Fibroblast of skin of scalp (primary cell): ENCODE measurements around the gene GTPBP2.
"Not testable (repeated sequence)": the region's sequence is repeated elsewhere in the genome, so short reads cannot be mapped to it uniquely, and the experiment has no call there.

ENCODE experiments used
- DNase-seq: peaks from one replicate; pipeline ENCODE4 v3.0.0-alpha.2; 2013

Gene GTPBP2

DNA sequence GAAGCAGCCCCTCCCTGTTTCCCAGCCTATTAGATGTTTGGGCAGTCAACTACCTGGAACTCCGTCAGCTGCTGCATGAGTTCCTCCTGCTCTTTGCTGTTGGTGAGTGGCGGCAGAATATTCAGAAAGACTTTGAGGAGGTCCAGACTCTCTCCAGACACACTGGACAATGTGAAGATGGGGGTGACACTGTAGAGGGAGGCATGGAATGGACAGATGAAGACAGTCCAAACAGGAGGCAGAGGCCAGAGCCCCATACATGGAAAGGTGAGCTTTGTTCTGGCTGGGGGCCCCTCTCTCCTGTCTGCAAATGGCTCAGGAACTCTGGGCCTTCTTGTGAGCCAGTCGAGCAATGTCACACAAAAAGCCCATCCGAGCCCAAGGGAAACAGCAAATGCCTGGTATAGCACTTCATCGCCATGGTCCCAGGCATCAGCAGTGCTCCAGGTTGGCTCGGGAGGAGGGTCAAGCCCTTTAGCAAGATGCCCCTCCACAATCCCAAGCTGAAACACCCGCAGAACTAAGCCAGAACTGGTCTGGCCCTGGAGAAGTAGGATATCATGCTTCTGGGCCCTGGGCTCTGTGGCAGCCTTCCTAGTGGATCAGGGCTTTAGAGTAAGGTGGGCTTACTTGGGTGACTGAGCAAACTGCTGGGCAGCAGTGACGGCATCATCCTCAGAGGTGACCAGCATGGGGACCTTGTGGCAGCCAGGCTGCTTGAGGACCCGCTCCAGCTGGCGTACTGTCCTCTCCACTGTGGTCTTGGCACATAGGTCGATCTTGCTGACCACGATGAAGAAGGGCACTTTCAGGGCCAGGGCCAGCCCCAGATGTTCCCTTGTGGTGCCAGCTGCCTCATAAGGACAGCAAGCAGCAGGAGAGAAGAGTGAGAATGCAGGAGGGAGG lies 4.9 kb downstream of the GTPBP2 start:
- no peak for DNase-seq

DNA sequence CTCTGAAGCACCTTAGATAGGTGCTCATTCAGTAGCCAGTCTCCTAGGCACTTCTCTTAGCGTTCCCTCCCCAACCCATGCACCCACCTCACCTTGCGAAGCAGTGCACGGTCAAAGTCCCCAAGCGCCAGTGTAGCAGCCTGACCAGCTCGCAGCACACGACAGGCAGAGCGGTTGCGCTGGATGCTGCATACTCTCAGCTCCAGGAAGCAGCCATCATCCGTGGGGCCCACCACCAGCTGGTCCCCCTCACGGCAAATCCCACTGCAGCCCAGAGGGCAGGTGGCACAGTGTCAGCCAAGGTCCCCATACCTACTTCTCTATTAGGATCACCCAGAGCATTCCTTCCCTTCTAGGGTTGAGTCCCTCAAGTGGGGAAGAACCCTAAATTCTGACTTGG lies 6.5 kb downstream of the GTPBP2 start:
- no peak for DNase-seq

DNA sequence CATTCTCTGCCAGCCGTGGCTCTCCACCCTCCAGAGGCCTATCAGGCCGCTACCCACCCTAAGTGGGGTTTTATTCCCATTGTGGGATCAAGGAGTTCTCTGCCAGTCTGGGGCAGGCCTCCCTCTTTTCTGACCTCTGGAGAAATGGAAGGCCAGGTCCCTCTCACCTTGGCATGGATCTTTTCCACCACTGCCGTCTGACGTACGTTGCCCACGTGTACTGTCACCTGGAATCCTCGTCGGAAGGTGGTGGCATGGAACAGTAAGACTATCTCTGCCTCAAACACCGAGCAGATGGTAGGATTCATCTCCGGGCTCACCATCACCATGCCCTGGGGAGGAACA lies 7.3 kb downstream of the GTPBP2 start:
- no peak for DNase-seq

DNA sequence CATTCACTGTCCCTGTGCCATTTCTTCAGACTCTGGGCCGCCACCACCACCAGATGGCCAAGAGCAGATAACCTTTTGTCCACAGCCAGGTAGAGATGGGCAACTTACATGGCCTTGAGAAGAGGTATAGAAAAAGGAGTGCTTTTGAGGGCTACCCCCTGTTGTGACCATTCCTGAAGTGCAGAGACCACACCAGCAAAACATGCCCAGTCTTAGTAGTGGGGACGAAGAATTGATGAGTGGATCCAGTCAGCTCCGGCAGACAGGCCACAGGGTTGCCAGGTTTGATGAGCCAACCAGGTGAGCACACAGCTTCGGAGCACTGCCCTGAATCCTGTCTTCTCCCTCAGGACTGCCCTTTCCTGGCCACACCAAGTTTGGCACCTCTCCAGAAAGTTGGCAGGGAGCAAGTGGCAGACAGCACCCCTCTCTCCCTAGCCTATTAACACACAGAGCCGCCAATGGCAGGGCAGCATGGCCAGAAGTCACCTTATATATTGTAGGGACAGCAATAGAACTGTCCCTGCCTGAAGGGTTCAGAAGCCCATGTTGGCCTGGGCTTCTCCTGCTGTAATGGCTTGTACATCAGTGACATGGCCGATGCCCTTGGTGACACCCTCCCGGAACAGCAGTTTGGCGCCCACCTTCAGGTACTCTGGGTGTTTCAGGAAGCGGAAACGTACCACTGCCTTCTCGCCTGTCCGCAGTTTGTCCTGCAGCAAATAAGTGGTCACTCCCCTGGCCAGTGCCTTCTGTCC lies 7.8 kb downstream of the GTPBP2 start:
- DNase-seq: no peak

DNA sequence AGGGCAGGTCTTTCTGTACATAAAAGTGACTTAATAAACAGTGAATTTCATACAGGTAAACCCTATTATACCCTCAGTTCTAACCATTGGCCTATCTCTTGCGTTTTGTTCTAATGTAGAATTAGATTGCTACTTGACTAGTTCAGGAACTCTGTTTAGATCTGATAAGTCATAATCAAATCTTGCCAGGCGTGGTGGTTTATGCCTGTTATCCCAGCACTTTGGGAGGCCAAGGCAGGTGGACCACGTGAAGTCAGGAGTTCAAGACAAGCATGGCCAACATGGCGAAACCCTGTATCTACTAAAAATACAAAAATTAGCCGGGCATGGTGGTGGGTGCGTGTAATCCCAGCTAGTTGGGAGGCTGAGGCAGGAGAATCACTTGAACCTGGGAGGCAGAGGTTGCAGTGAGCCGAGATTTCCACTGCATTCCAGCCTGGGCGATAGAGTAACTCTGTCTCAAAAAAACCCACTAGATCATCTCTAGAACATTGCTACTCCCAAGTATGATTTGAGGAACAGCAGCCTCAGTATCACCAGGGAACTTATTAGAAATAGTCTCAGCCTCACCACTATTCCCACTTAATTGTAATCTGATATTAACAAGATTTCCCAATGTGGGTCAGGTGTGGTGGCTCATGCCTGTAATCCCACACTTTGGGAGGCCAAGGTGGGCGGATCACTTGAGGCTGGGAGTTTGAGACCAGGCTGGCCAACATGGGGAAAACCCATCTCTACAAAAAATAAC lies 12.2 kb downstream of the GTPBP2 start:
- no peak for DNase-seq

DNA sequence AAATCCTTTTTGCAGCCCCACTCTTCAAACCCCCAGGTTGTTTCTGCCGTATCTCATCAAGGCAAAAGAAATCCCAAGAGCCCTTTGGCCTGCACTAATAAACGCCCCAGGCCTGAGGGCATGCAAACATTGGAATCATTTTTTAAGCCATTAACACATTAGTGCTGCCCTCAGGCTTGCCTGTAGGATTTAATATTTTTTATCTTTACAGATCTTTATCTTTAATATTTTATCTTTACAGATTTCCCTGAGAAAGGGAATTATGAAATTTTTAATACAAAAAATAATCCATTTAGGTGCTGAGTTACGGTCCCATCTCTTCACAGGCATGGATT lies 14.7 kb downstream of the GTPBP2 start:
- no peak for DNase-seq

DNA sequence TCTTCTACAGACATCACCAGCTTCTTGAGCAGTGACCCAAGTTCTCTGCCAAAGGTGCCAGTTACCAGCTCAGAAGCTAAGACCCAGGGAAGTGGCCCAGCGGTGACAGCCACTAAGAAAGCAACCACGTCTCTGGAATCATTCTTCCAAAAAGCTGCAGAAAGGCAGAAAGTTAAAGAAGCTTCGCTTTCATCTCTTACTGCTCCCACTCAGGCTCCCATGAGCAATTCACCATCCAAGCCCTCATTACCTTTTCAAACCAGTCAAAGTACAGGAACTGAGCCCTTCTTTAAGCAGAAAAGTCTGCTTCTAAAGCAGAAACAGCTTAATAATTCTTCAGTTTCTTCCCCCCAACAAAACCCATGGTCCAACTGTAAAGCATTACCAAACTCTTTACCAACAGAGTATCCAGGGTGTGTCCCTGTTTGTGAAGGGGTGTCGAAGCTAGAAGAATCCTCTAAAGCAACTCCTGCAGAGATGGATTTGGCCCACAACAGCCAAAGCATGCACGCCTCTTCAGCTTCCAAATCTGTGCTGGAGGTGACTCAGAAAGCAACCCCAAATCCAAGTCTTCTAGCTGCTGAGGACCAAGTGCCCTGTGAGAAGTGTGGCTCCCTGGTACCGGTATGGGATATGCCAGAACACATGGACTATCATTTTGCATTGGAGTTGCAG lies 15.2 kb downstream of the GTPBP2 start:
- no peak for DNase-seq

DNA sequence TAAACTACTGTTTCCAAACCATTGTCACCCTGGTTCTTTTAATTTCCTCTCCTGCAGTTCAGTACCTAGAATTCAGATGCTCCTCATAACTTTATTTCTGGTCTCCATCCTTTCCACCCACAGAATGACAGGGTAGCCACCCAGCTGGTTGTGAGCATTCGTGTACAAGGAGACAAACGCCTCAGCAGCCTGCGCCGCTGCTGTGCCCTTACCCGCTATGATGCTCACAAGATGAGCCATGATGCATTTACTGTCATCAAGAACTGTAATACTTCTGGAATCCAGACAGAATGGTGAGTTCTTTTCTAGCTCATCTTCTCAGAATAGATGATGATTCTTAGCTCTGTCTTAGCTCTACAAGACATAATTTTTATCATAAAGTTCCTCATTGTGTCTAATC lies 18.6 kb downstream of the GTPBP2 start:
- no peak for DNase-seq

DNA sequence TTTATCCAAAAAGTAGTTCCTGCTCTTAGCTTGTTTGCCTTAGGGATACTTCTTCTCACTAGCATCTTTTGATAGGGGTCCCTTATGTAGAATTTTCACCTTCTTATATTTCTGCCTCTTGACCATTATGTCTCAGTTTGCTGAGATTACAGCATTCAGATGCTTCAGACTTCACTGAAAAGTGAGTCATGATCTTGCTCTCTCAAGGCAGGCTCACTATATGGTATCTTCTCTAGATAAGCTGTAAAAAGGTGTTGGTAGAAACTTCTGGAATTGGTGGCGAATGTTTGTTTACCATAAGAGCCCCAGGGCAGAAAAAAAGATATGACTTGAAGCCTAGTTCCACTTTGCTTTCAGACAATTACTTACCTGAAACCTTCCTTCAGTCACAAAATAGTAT lies 19.7 kb downstream of the GTPBP2 start:
- DNase-seq: no peak

DNA sequence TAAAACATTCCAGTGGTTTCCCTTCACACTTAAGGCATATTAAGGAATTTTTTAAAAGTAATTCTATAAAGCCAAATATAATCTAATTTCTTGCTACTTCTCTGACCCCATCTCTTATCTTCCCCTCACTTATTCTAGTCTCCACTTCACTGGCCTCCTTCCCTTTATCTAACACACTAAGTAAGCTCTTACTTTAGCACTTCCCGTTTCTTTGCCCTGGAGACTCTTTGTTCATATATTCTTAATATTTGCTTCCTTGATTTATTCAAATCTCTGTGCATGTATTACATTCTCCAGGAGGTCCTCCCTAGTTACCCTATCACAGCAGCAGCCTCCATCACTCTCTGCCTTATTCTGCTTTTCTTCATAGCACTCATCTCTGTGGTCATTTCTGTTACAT lies 20.3 kb downstream of the GTPBP2 start:
- DNase-seq: no peak

DNA sequence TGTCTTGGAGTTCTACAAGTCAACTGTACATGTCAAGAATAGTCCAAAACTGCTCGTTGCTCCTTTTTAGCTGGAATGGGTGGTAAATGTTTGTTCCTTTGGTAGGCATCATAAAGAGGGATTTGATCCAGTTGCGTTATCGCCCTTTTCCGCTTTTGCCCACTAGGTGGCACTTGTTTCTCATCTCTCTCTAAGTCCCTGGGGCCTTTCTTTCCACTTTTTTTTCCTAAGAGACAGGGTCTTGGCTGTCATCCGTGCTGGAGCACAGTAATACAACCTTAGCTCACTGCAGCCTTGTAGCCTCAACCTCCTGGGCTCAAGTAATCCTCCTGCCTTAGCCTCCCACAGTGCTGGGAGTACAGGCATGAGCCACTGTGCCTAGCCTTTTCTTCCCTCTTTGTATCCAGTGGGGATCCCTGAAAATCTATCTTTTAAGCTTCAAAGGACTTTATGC lies 20.7 kb downstream of the GTPBP2 start:
- peak; percentile 81 for DNase-seq

DNA sequence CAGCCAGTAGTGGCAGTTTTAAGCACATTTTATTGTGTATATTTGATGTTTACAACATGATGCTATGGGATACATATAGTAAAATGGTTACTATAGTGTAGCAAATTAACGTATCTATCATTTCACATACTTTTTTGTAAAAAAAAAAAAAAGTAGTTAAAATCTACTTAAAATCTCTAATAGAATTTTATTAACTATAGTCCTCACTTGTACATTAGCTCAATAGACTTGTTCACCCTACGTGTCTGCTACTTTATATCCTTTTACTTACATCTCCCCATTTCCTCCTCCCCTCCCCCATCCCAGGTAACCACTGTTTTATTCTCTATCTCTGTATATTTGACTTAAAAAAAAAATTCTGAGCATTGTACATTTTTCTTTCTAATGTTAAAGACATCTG lies 23.0 kb downstream of the GTPBP2 start:
- DNase-seq: no peak

DNA sequence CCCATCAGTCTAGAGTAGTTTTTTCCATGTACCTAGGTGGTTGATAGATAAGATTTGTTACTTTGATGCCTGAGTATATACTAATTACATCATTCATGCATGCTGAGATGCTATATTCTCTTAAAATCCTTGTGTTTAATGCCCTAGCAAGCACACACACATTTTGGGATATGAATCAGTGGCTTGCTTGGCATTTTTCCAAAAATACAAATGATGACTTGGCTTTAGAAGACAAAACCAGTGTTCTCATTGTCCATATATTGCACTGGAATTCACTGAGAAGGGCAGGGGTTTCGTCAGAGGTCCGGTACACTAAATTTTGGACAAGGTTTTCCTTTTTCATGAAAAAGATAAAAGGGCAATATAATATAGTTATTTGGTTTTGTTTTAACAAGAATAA lies 24.9 kb downstream of the GTPBP2 start:
- peak; percentile 78 for DNase-seq

DNA sequence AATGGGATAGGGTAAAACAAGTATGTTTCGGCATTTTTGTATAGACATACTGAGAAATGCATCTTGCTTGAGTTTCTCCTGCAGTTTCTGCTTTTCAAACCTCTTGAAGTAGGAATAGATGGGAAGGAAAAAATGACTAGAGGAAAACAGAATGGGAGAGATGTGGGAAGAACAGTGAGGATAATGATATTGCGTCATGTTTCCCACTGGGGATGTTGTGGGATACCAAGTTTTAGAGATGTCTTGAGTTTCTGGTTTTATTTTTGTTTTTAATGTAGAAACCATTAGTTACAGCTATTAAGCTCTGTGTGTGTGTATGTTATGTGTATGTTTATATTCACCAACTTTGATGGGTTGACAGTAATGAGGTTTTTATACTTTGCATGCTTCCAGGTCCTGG lies 28.5 kb downstream of the GTPBP2 start:
- DNase-seq: no peak

DNA sequence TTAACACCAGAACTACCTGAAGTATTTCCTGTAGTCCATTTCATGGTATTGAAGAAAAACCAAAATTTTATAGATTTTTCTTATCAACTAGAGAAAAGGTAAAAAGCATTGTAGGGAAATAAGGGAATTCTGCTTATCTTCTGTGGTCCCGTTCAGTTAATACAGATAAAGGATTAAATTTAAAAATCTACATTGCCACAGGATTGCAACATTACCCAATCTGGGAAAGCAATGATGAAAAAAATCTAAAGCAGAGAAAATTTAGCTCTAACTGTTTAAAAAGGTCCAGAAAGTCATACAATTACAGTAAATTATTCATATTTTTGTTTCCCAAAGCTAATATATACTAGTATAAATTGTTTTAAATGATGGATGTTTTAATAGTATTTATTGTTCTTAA lies 35.1 kb downstream of the GTPBP2 start:
- DNase-seq: no peak

DNA sequence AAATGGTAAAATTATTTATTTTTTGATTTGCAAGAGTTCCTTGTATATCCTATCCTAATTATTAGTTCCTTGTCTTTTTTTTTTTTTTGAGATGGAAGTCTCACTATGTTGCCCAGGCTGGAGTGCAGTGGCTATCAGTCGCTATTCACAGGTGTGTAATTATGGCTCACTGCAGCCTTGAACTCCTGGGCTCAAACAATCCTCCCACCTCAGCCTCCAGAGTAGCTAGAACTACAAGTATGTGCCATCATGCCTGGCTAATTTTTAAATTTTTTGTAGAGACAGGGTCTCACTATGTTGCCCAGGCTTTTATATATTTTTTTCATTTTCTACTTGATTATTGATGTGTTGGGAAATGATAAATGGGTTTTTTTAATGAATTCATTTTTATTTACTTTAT lies 39.5 kb downstream of the GTPBP2 start:
- DNase-seq: not testable (repeated sequence)

DNA sequence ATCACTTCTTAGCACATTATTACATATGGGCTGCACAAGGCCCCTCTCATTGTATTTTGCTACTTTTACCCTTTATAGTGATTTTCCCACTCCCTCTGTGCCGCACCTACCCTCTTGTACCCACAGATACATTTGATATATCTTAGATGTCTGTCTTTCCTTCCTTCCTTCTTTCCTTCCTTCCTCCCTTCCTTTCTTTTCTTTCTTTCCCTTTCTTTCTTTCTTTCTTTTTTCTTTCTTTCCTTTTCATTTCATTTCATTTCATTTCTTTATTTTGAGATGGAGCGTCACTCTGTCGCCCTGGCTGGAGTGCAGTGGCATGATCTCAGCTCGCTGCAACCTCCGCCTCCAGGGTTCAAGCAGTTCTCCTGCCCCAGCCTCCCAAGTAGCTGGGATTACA lies 40.9 kb downstream of the GTPBP2 start:
- no peak for DNase-seq

DNA sequence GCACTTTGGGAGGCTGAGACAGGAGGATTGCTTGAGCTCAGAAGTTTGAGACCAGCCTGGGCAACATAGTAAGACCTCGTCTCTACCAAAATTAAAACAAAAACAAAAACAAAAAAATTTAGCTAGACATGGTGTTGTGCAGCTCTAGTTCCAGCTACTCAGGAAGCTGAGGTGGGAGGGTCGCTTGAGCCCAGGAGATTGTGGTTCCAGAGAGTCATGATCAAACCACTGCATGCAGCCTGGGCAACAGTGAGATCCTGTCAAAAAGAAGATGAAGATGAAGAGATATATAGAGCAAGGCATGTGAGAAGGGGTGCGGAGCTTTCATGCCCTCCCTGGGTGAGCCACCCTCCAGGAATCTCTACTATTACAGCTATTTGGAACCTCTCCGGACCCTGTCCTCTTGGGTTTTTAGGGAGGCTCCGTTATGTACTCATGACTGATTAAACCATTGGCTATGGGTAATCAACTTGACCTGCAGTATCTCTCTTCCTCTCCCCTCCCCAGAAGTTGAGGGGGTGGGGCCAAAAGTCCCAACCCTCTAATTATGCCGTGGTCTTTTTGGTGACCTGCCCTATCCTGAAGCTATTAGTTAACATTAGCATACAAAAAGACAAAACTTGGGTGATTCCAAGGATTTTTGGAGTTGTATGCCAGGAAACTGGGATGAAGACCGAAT lies 44.0 kb downstream of the GTPBP2 start:
- DNase-seq: peak; percentile 60

DNA sequence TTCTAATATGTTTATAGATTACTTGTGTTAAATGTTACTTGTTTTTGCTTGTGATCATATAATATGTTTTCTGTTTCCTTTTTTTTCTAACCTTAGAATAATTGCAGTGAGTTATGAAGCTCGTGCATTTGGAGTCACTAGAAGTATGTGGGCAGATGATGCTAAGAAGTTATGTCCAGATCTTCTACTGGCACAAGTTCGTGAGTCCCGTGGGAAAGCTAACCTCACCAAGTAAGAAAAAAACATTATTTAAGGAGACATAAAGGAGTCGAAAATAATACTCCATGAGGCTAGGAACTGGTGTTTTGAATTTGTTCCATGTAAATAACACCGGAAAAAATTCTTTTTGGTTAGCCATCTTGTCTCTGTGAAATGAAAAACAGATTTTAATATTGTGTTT lies 46.2 kb downstream of the GTPBP2 start:
- DNase-seq: no peak

DNA sequence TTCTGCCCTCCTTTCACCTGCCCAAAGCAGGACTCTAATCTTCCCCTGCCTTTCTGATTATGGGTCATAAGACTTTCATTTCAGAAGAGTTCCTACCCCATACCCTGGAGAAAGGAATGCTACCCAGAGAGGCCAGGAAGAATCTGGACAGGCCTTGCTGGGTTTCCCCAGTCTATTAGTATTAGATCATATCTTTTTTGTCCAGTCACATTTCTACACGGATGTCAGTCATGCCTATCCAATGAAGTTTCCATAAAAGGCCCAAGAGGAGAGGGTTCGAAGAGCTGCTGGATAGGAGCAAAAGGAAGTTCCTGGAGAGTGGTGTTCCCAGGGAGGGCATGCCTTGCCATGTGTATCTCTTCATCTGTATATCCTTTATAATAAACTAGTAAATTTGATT lies 49.9 kb downstream of the GTPBP2 start:
- peak; percentile 36 for DNase-seq

DNA sequence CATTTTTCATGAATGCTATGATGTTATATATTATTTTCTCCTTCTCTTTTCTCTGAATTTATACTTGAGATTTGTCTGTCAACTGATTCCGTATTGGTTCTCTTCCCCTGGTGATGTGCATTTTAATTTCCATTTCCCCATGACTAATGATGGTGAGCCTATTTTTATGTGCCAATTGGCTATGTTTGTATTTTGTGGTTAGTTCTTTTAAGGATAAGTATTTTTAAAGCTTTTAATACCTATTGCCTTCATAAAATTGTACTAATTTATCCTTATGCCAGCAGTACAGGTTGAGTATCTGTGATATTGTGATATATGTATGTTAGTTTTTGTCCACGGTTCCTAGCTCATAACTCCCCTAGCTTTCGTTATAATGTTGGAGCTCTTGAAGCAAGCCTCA lies 50.3 kb downstream of the GTPBP2 start:
- no peak for DNase-seq
